Measurements from ENCODE around the gene RNF144A. TPM values are rescaled to one million over a fixed set of nuclear protein-coding genes. Genes with fewer than 3 reads are reported as not detected.

RNF144A gene
- total and polyA plus RNA-seq, 2 of the 13 experiments (the other 11 are each of a cell fraction or from before 2014, with no cell fraction given), result 13.9 to 16.5 TPM

- Histone ChIP-seq H3K36me3 (replicated peaks in 1 of 2; ENCODE audit: control insufficient read depth in 1 of 2, insufficient read depth in 2 of 2, low read length in 2 of 2) (no peaks in the 10 kb centered on the region), H4K20me1 (ENCODE audit: insufficient read depth, low read length) (no peaks in the 10 kb centered on the region), H3K27ac (ENCODE audit: extremely low read length, insufficient read depth, low read length) (no peak overlapping the region), H3K27me3 (ENCODE audit: control insufficient read depth in 1 of 2, insufficient read depth in 2 of 2, low read length in 2 of 2) (no peaks in the 10 kb centered on the region), H3K4me2 (ENCODE audit: low read depth, low read length) (no peak overlapping the region), H3K9me3 (ENCODE audit: low read length) (peaks cover 11% of the 10 kb centered on the region; the same call in 1 of the 2 replicates), H3K4me3 (replicated peaks in 1 of 3; ENCODE audit: insufficient read depth in 1 of 3, low read depth in 2 of 3, low read length in 3 of 3) (no peak overlapping the region), H3K4me1 (ENCODE audit: insufficient read depth, low read length) (no peaks in the 10 kb centered on the region), H3K9ac (ENCODE audit: insufficient read depth, low read depth, low read length) (no peak overlapping the region), H3K79me2 (ENCODE audit: insufficient read depth, low read length) (no peaks in the 10 kb centered on the region), H2AFZ (ENCODE audit: low read length) (no peak overlapping the region)
- in situ Hi-C loops (cut with HindIII; ENCODE audit: extremely low pct_ligation_motif_present, low pct_unique_long_range_greater_than_20kb) (no loop called here), intact Hi-C loops (cut with micrococcal nuclease; ENCODE audit: unreplicated experiment) (no loop called here)
- DNase-seq (ENCODE audit: low spot score) (no peak), ATAC-seq (no peak), FAIRE-seq (no peak)
- WGBS (ENCODE audit: low lambda C conversion rate), result 90% methylated on average over 3 of the region's 3 CpGs
- CTCF ChIA-PET (ENCODE audit: low intra/inter-chr PET ratio, low total read pairs), result no interaction called here
- BruUV-seq (replicated peaks), result no TSS peak
- TF ChIP-seq DZIP1 (CRISPR knock-in tag; IDR thresholded peaks at IDR 0.05) (no peak), SIN3A (IDR thresholded peaks at IDR 0.05; ENCODE audit: borderline replicate concordance, low read depth, low read length) (no peak), AKAP8 (CRISPR knock-in tag; IDR thresholded peaks at IDR 0.05) (no peak), ZNF564 (CRISPR knock-in tag; IDR thresholded peaks at IDR 0.05) (no peak), HOMEZ (CRISPR knock-in tag; IDR thresholded peaks at IDR 0.05; ENCODE audit: low read depth) (no peak), ZNF703 (CRISPR knock-in tag; IDR thresholded peaks at IDR 0.05; ENCODE audit: borderline replicate concordance) (no peak), ZNF276 (CRISPR knock-in tag; IDR thresholded peaks at IDR 0.05; ENCODE audit: low read depth) (no peak), HNRNPK (IDR thresholded peaks at IDR 0.05; ENCODE audit: low read depth, low read length, poor library complexity, severe bottlenecking) (no peak)
- TF ChIP-seq, protein P1, sequence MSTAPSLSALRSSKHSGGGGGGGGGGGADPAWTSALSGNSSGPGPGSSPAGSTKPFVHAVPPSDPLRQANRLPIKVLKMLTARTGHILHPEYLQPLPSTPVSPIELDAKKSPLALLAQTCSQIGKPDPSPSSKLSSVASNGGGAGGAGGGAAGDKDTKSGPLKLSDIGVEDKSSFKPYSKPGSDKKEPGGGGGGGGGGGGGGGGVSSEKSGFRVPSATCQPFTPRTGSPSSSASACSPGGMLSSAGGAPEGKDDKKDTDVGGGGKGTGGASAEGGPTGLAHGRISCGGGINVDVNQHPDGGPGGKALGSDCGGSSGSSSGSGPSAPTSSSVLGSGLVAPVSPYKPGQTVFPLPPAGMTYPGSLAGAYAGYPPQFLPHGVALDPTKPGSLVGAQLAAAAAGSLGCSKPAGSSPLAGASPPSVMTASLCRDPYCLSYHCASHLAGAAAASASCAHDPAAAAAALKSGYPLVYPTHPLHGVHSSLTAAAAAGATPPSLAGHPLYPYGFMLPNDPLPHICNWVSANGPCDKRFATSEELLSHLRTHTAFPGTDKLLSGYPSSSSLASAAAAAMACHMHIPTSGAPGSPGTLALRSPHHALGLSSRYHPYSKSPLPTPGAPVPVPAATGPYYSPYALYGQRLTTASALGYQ (CRISPR knock-in tag; IDR thresholded peaks at IDR 0.05), result no peak
- TF ChIP-seq, protein P2, sequence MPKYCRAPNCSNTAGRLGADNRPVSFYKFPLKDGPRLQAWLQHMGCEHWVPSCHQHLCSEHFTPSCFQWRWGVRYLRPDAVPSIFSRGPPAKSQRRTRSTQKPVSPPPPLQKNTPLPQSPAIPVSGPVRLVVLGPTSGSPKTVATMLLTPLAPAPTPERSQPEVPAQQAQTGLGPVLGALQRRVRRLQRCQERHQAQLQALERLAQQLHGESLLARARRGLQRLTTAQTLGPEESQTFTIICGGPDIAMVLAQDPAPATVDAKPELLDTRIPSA (CRISPR knock-in tag; IDR thresholded peaks at IDR 0.05; ENCODE audit: borderline replicate concordance), result no peak
- POLR2A ChIA-PET, result no interaction called here
Measured at GRCh38 chr2:7061921-7062320, 144.7 kb downstream of the RNF144A start.

All from HepG2 (cell line).